HepG2 (cell line): ENCODE measurements around the gene ELAVL2. TPM values are rescaled to one million over a fixed set of nuclear protein-coding genes. Genes with fewer than 3 reads are reported as not detected.

Experiments
- ATAC-seq: fragments of 200-7000 bp; cut with Tn5 transposase; 3 replicates; pipeline ENCODE4 v1.9.1; 2020; ENCODE audit warnings: mild to moderate bottlenecking, moderate library complexity
- BruUV-seq: library from RNA; stranded (reverse); fragments of 400-500 nt; replicated peaks from 2 replicates; lab custom pipeline; 2021; lab: Mats Ljungman, UMichigan
- CTCF ChIA-PET: fragments of 300-600 bp; formaldehyde crosslinking; extraction: SDS; loops from one replicate; lab custom pipeline; 2021; ENCODE audit warnings: low total read pairs, inconsistent platforms, low intra/inter-chr PET ratio; lab: Yijun Ruan, JAX
- POLR2A ChIA-PET: fragments of 350-600 bp; sonication (Branson Sonifier 250); formaldehyde crosslinking; loops from one replicate; lab custom pipeline; 2020; ENCODE audit warnings: antibody characterized with exemption, inconsistent platforms; lab: Yijun Ruan, JAX
- DNase-seq: peaks from one replicate; pipeline ENCODE4 v3.0.0-alpha.2; 2015; ENCODE audit warnings: low spot score
- FAIRE-seq: peaks from 3 replicates; lab custom pipeline; 2011; peaks lifted over from hg19 to GRCh38; lab: Jason Lieb, UNC
- H2AFZ ChIP-seq: one replicate; pipeline ENCODE4 v1.6.1; 2011; ENCODE audit warnings: low read length, inconsistent platforms
- H3K27ac ChIP-seq: fragments of 300-600 bp; 3 replicates; pipeline ENCODE4 v1.8.0; 2011; ENCODE audit warnings: mixed run types, mild to moderate bottlenecking, mixed read lengths, low read length, inconsistent platforms; ENCODE audit not compliant: insufficient read depth; ENCODE audit errors: extremely low read length
- H3K27me3 ChIP-seq, 2 experiments: fragments of 200-600 bp in 1 of 2; 2 replicates in 1 of 2; 3 replicates in 1 of 2; pipeline versions ENCODE4 v1.6.0 to v1.8.0; 2011; ENCODE audit warnings: low read length in 2 of 2, mild to moderate bottlenecking in 2 of 2, moderate library complexity in 2 of 2, inconsistent platforms in 1 of 2; ENCODE audit not compliant: insufficient read depth in 2 of 2, control insufficient read depth in 1 of 2
- H3K36me3 ChIP-seq, 2 experiments: fragments of 200-600 bp in 1 of 2; replicated peaks in 1 of 2; 2 replicates in 1 of 2; 3 replicates in 1 of 2; pipeline versions ENCODE4 v1.5.1 to v1.8.0; 2011; ENCODE audit warnings: low read length in 2 of 2, inconsistent platforms in 1 of 2; ENCODE audit not compliant: insufficient read depth in 2 of 2, control insufficient read depth in 1 of 2
- H3K4me1 ChIP-seq: 2 replicates; pipeline ENCODE4 v1.5.1; 2012; ENCODE audit warnings: low read length, inconsistent platforms; ENCODE audit not compliant: insufficient read depth
- H3K4me2 ChIP-seq: 2 replicates; pipeline ENCODE4 v1.6.0; 2011; ENCODE audit warnings: low read depth, low read length, inconsistent platforms
- H3K4me3 ChIP-seq, 3 experiments: fragments of 200-600 bp in 1 of 3; sonication (generic), shearing (Covaris generic) in 1 of 3; replicated peaks in 1 of 3; 2 replicates each; pipeline ENCODE4 v1.5.1; 2011 to 2016; ENCODE audit warnings: low read length in 3 of 3, inconsistent platforms in 2 of 3, low read depth in 2 of 3, mild to moderate bottlenecking in 2 of 3, control low read depth in 1 of 3, mixed read lengths in 1 of 3; ENCODE audit not compliant: insufficient read depth in 1 of 3
- H3K79me2 ChIP-seq: one replicate; pipeline ENCODE4 v1.6.1; 2011; ENCODE audit warnings: low read length, inconsistent platforms; ENCODE audit not compliant: insufficient read depth
- H3K9ac ChIP-seq: 2 replicates; pipeline ENCODE4 v1.6.0; 2011; ENCODE audit warnings: mild to moderate bottlenecking, low read depth, low read length, inconsistent platforms; ENCODE audit not compliant: insufficient read depth
- H3K9me3 ChIP-seq: 2 replicates; pipeline ENCODE4 v1.5.1; 2012; ENCODE audit warnings: mild to moderate bottlenecking, low read length
- H4K20me1 ChIP-seq: 2 replicates; pipeline ENCODE4 v1.6.0; 2011; ENCODE audit warnings: inconsistent platforms, mild to moderate bottlenecking, low read length, moderate library complexity; ENCODE audit not compliant: insufficient read depth
- DPF2 ChIP-seq: sonication (generic); formaldehyde crosslinking; IDR thresholded peaks from 2 replicates; pipeline ENCODE4 v1.4.0; 2020; ENCODE audit warnings: mild to moderate bottlenecking, low read depth, missing genetic modification reagents, borderline replicate concordance
- HMGA1 ChIP-seq: sonication (generic); formaldehyde crosslinking; conservative IDR thresholded peaks from 2 replicates; pipeline ENCODE4 v1.4.0; 2020; ENCODE audit warnings: missing genetic modification reagents
- HNF4G ChIP-seq, 2 experiments: sonication (generic) in 1 of 2; formaldehyde crosslinking in 1 of 2; IDR thresholded peaks; 2 replicates each; pipeline versions ENCODE4 v1.4.0 to v1.6.1; 2011 to 2020; ENCODE audit warnings: borderline replicate concordance in 2 of 2, low read depth in 2 of 2, mild to moderate bottlenecking in 2 of 2, low read length in 1 of 2, missing genetic modification reagents in 1 of 2, moderate library complexity in 1 of 2
- KAT7 ChIP-seq: IDR thresholded peaks from 2 replicates; pipeline ENCODE4 v1.6.1; 2018; ENCODE audit warnings: borderline replicate concordance, missing compliant biosample characterization
- NFIC ChIP-seq: IDR thresholded peaks from 2 replicates; pipeline ENCODE4 v1.6.1; 2012; ENCODE audit warnings: mild to moderate bottlenecking, low read length, inconsistent platforms
- PPARG ChIP-seq: conservative IDR thresholded peaks from 2 replicates; pipeline ENCODE4 v1.6.1; 2016; ENCODE audit warnings: missing biosample characterization, missing genetic modification reagents
- SAFB2 ChIP-seq: sonication (generic); formaldehyde crosslinking; IDR thresholded peaks from 2 replicates; pipeline ENCODE4 v1.5.1; 2020; ENCODE audit warnings: missing genetic modification reagents, low read depth, mild to moderate bottlenecking, borderline replicate concordance
- SAP130 ChIP-seq: IDR thresholded peaks from 2 replicates; pipeline ENCODE4 v1.6.1; 2016; ENCODE audit warnings: low read depth
- SP4 ChIP-seq: sonication (generic); formaldehyde crosslinking; IDR thresholded peaks from 2 replicates; pipeline ENCODE4 v1.8.1; 2023; ENCODE audit warnings: mild to moderate bottlenecking, missing genetic modification reagents
- STAG1 ChIP-seq: sonication (generic); formaldehyde crosslinking; IDR thresholded peaks from 2 replicates; pipeline ENCODE4 v1.4.0; 2020; ENCODE audit warnings: missing genetic modification reagents
- TARDBP ChIP-seq: sonication (generic); formaldehyde crosslinking; IDR thresholded peaks from 2 replicates; pipeline ENCODE4 v1.8.0; 2022; ENCODE audit warnings: mild to moderate bottlenecking, missing genetic modification reagents
- TOE1 ChIP-seq: sonication (generic); formaldehyde crosslinking; IDR thresholded peaks from 2 replicates; pipeline ENCODE4 v1.4.0; 2020; ENCODE audit warnings: mild to moderate bottlenecking, missing genetic modification reagents
- ZBTB38 ChIP-seq: sonication (generic); formaldehyde crosslinking; IDR thresholded peaks from 2 replicates; pipeline ENCODE4 v1.5.1; 2020; ENCODE audit warnings: mild to moderate bottlenecking, missing genetic modification reagents
- ZNF10 ChIP-seq: sonication (generic); formaldehyde crosslinking; IDR thresholded peaks from 2 replicates; pipeline ENCODE4 v1.4.0; 2020; ENCODE audit warnings: mild to moderate bottlenecking, low read depth, missing genetic modification reagents, borderline replicate concordance
- ZNF121 ChIP-seq: sonication (generic); formaldehyde crosslinking; IDR thresholded peaks from 2 replicates; pipeline ENCODE4 v1.5.0; 2020; ENCODE audit warnings: mild to moderate bottlenecking, missing genetic modification reagents
- ZNF329 ChIP-seq: sonication (generic); formaldehyde crosslinking; IDR thresholded peaks from 2 replicates; pipeline ENCODE4 v1.9.0; 2021; ENCODE audit warnings: low read depth, mild to moderate bottlenecking, missing genetic modification reagents
- ZNF816 ChIP-seq: sonication (generic); formaldehyde crosslinking; IDR thresholded peaks from 2 replicates; pipeline ENCODE4 v1.8.0; 2022; ENCODE audit warnings: missing genetic modification reagents, mild to moderate bottlenecking, borderline replicate concordance
- WGBS: methylation state at CpG from one replicate; pipeline ENCODE4 v1.1.6; 2017; ENCODE audit warnings: low lambda C conversion rate; 5-methylcytosine and 5-hydroxymethylcytosine counted together
- in situ Hi-C: cut with HindIII; loops from 2 replicates; pipeline ENCODE4 v1.10.0; 2017; ENCODE audit warnings: low pct_unique_long_range_greater_than_20kb; ENCODE audit not compliant: extremely low pct_ligation_motif_present
- intact Hi-C: fragments of 100-400 bp; cut with micrococcal nuclease; formaldehyde crosslinking; loops from one replicate; pipeline ENCODE4 v1.10.0; 2022; ENCODE audit not compliant: unreplicated experiment
- polyA plus RNA-seq, 8 experiments: library from polyadenylated mRNA; depleted of rRNA in 3 of 8; stranded (reverse) in 7 of 8; unstranded in 1 of 8; fragments of >200 nt; fragmentation: Illumina TruSeq in 4 of 8; extraction: Trizol in 4 of 8; gene quantifications; 2 replicates each; pipeline versions ENCODE4 v1.2.1 to v1.2.3, GENCODE V29; 2011 to 2016; ENCODE audit warnings: low read depth in 4 of 8, missing spikeins in 1 of 8, mixed read lengths in 1 of 8; ENCODE audit not compliant: insufficient read depth in 1 of 8
- total RNA-seq, 5 experiments: library from RNA; depleted of rRNA; stranded (reverse); fragments of >200 nt; fragmentation: Illumina TruSeq; extraction: Trizol; gene quantifications; 2 replicates each; pipeline ENCODE4 v1.2.3, GENCODE V29; 2016; ENCODE audit warnings: low read depth in 1 of 5
- TF ChIP-seq, protein P1 (sequence below): conservative IDR thresholded peaks from 2 replicates; pipeline ENCODE4 v1.6.1; 2018; ENCODE audit warnings: missing genetic modification reagents
- TF ChIP-seq, protein P2 (sequence below): sonication (generic); formaldehyde crosslinking; IDR thresholded peaks from 2 replicates; pipeline ENCODE4 v1.5.1; 2020; ENCODE audit warnings: missing genetic modification reagents, mild to moderate bottlenecking, borderline replicate concordance
- TF ChIP-seq, protein P3 (sequence below): sonication (generic); formaldehyde crosslinking; IDR thresholded peaks from 2 replicates; pipeline ENCODE4 v1.4.0; 2020; ENCODE audit warnings: mild to moderate bottlenecking, missing genetic modification reagents

ELAVL2 gene
- total and polyA plus RNA-seq, 2 of the 13 experiments (the other 11 are each of a cell fraction or from before 2014, with no cell fraction given) = not detected

DNA sequence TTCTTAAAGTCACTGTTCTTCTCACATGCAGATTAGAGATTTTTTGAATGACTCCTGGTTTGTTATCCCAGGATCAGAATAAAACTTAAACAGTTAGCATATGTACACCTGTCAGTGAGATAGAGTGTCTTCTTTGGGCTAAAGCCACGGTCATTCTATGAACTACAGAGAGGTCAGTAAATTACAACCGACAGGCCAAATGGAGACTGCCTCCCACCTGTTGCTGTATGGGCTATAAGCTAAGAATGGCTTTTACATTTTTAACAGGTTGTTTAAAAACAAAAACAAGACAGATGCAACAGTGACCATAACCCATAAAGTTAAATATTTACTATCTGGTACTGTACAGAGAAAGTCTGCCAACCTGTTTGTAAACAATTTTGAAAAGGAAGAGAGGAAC is 125.7 kb downstream of the ELAVL2 start:
- BruUV-seq = no TSS peak
- 8% methylated on average over 2 of the region's 2 CpGs for WGBS
- ChIA-PET POLR2A (no interaction called here), CTCF (no interaction called here)
- ATAC-seq (no peak), FAIRE-seq (no peak), DNase-seq (no peak)
- Histone ChIP-seq H3K4me1 (no peaks in the 10 kb centered on the region), H2AFZ (no peak overlapping the region), H3K27ac (no peak overlapping the region), H3K4me3 (no peak overlapping the region), H3K9me3 (no peaks in the 10 kb centered on the region), H3K79me2 (no peaks in the 10 kb centered on the region), H3K27me3 (no peaks in the 10 kb centered on the region), H3K4me2 (no peak overlapping the region), H4K20me1 (no peaks in the 10 kb centered on the region), H3K9ac (no peak overlapping the region), H3K36me3 (no peaks in the 10 kb centered on the region)
- in situ Hi-C loops (no loop called here), intact Hi-C loops (no loop called here)
- TF ChIP-seq SAP130 (CRISPR knock-in tag) = no peak
- TF ChIP-seq SP4 = no peak
- TF ChIP-seq ZBTB38 = no peak
- TF ChIP-seq KAT7 (CRISPR knock-in tag) = no peak
- no peak for TF ChIP-seq HMGA1 (CRISPR knock-in tag)
- TF ChIP-seq DPF2 (CRISPR knock-in tag) = no peak
- TF ChIP-seq ZNF10 (CRISPR knock-in tag) = no peak
- TF ChIP-seq, protein P1, sequence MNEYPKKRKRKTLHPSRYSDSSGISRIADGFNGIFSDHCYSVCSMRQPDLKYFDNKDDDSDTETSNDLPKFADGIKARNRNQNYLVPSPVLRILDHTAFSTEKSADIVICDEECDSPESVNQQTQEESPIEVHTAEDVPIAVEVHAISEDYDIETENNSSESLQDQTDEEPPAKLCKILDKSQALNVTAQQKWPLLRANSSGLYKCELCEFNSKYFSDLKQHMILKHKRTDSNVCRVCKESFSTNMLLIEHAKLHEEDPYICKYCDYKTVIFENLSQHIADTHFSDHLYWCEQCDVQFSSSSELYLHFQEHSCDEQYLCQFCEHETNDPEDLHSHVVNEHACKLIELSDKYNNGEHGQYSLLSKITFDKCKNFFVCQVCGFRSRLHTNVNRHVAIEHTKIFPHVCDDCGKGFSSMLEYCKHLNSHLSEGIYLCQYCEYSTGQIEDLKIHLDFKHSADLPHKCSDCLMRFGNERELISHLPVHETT (CRISPR knock-in tag) = no peak
- no peak for TF ChIP-seq ZNF816 (CRISPR knock-in tag)
- TF ChIP-seq ZNF121 (CRISPR knock-in tag) = no peak
- TF ChIP-seq, protein P2, sequence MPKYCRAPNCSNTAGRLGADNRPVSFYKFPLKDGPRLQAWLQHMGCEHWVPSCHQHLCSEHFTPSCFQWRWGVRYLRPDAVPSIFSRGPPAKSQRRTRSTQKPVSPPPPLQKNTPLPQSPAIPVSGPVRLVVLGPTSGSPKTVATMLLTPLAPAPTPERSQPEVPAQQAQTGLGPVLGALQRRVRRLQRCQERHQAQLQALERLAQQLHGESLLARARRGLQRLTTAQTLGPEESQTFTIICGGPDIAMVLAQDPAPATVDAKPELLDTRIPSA (CRISPR knock-in tag) = no peak
- no peak for TF ChIP-seq HNF4G (IDR thresholded peaks at IDR 0.05; ENCODE audit: borderline replicate concordance, low read depth, low read length)
- no peak for TF ChIP-seq HNF4G (CRISPR knock-in tag; IDR thresholded peaks at IDR 0.05; ENCODE audit: borderline replicate concordance, low read depth)
- no peak for TF ChIP-seq PPARG (CRISPR knock-in tag)
- no peak for TF ChIP-seq TOE1 (CRISPR knock-in tag)
- TF ChIP-seq NFIC = no peak
- TF ChIP-seq, protein P3, sequence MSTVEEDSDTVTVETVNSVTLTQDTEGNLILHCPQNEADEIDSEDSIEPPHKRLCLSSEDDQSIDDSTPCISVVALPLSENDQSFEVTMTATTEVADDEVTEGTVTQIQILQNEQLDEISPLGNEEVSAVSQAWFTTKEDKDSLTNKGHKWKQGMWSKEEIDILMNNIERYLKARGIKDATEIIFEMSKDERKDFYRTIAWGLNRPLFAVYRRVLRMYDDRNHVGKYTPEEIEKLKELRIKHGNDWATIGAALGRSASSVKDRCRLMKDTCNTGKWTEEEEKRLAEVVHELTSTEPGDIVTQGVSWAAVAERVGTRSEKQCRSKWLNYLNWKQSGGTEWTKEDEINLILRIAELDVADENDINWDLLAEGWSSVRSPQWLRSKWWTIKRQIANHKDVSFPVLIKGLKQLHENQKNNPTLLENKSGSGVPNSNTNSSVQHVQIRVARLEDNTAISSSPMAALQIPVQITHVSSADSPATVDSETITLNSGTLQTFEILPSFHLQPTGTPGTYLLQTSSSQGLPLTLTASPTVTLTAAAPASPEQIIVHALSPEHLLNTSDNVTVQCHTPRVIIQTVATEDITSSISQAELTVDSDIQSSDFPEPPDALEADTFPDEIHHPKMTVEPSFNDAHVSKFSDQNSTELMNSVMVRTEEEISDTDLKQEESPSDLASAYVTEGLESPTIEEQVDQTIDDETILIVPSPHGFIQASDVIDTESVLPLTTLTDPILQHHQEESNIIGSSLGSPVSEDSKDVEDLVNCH = no peak
- no peak for TF ChIP-seq SAFB2 (CRISPR knock-in tag)
- TF ChIP-seq TARDBP (CRISPR knock-in tag) = no peak
- TF ChIP-seq STAG1 (CRISPR knock-in tag) = no peak
- no peak for TF ChIP-seq ZNF329 (CRISPR knock-in tag)
